Ishikawa (cell line): ENCODE data around the gene PAFAH1B2.

Source experiments
- CEBPB ChIP-seq: IDR thresholded peaks from 2 replicates; pipeline ENCODE4 v1.6.1; 2012
- CREB1 ChIP-seq: IDR thresholded peaks from 2 replicates; pipeline ENCODE4 v1.6.1; 2012; ENCODE audit warnings: low read depth
- EGR1 ChIP-seq: IDR thresholded peaks from 2 replicates; pipeline ENCODE4 v1.6.1; 2012
- EP300 ChIP-seq: IDR thresholded peaks from 2 replicates; pipeline ENCODE4 v1.6.1; 2012; ENCODE audit warnings: borderline replicate concordance
- FOXM1 ChIP-seq: IDR thresholded peaks from 2 replicates; pipeline ENCODE4 v1.6.1; 2012; ENCODE audit warnings: low read depth, borderline replicate concordance
- MAX ChIP-seq: IDR thresholded peaks from 2 replicates; pipeline ENCODE4 v1.6.1; 2012
- NFIC ChIP-seq: IDR thresholded peaks from 2 replicates; pipeline ENCODE4 v1.6.1; 2012
- RAD21 ChIP-seq: IDR thresholded peaks from 2 replicates; pipeline ENCODE4 v1.6.1; 2012; ENCODE audit warnings: low read depth
- REST ChIP-seq: IDR thresholded peaks from 2 replicates; pipeline ENCODE4 v1.6.1; 2012; ENCODE audit warnings: low read depth, mild to moderate bottlenecking
- TAF1 ChIP-seq: IDR thresholded peaks from 2 replicates; pipeline ENCODE4 v1.6.1; 2012; ENCODE audit warnings: low read depth, mild to moderate bottlenecking
- TCF12 ChIP-seq: IDR thresholded peaks from 2 replicates; pipeline ENCODE4 v1.6.1; 2012; ENCODE audit warnings: low read depth
- TEAD4 ChIP-seq: IDR thresholded peaks from 2 replicates; pipeline ENCODE4 v1.6.1; 2012
- USF1 ChIP-seq: IDR thresholded peaks from 2 replicates; pipeline ENCODE4 v1.6.1; 2012
- YY1 ChIP-seq: IDR thresholded peaks from 2 replicates; pipeline ENCODE4 v1.6.1; 2012; ENCODE audit warnings: low read depth
- ZBTB7A ChIP-seq: IDR thresholded peaks from 2 replicates; pipeline ENCODE4 v1.6.1; 2012; ENCODE audit warnings: low read depth

PAFAH1B2 gene

GRCh38 chr11:117099696-117100095 is 44.4 kb upstream of the PAFAH1B2 start:
- TF ChIP-seq EP300 (no peak), RAD21 (no peak), NFIC (no peak), TCF12 (no peak), MAX (no peak), ZBTB7A (no peak), FOXM1 (no peak), CREB1 (no peak), USF1 (no peak), CEBPB (no peak), REST (no peak)

GRCh38 chr11:117100556-117100955 is 43.5 kb upstream of the PAFAH1B2 start:
- no peak for TF ChIP-seq TCF12
- TF ChIP-seq TAF1, result no peak
- no peak for TF ChIP-seq NFIC
- TF ChIP-seq ZBTB7A, result no peak
- TF ChIP-seq CREB1, result no peak
- TF ChIP-seq CEBPB, result no peak
- no peak for TF ChIP-seq USF1

DNA sequence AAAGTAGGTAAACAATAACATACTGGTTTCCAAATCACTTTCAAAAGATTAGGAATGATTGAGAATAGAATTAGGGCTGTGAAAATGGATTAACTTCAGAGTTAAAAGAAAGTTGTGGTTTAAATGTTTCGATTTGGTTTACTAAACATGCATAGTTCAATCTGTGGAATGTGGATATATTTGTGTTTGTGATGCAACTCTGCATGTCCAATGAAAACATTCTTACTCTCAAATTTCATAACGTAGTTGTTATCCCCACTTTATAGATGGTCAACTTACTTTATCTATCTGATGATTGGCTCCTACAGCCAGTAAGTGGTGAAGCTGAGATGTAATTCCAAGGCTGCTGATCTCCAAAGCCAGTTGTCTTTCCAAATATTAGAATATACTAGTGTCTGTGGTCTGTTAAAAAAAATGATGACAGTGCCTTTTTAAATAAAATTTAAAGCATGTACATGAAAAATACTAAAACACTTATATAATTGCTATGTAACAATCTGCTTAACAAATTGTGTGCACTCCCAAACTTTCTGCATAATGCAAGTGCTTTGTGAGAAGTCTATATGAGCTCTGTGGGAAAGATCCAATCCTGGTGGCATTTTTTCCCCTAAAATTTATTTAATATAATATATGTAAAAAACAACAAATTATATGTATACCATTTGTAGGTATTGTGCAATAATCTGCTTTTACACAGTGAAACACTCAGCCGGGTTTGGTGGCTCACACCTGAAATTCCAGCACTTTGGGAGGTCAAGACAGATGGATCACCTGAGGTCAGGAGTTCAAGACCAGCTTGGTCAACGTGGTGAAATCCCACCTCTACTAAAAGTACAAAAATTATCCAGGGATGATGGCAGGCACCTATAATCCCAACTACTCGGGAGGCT is 36.1 kb upstream of the PAFAH1B2 start:
- TF ChIP-seq FOXM1, result no peak
- no peak for TF ChIP-seq EGR1
- TF ChIP-seq TEAD4, result no peak
- no peak for TF ChIP-seq MAX
- no peak for TF ChIP-seq CREB1
- no peak for TF ChIP-seq RAD21
- no peak for TF ChIP-seq TAF1
- TF ChIP-seq EP300, result no peak

- TF ChIP-seq REST (no peak), USF1 (no peak), EP300 (no peak), ZBTB7A (no peak), YY1 (no peak), CREB1 (no peak), TCF12 (no peak), TEAD4 (no peak), TAF1 (no peak), FOXM1 (no peak), NFIC (no peak), RAD21 (no peak), CEBPB (no peak), EGR1 (no peak), MAX (no peak)
Measured at GRCh38 chr11:117110294-117110950, 33.7 kb upstream of the PAFAH1B2 start.

GRCh38 chr11:117117681-117118080 is 26.4 kb upstream of the PAFAH1B2 start:
- TF ChIP-seq RAD21 (no peak), EGR1 (no peak), FOXM1 (no peak), USF1 (no peak), EP300 (no peak), TEAD4 (no peak)
